ENCODE data around the gene SNF8.

The SNF8 gene

DNA sequence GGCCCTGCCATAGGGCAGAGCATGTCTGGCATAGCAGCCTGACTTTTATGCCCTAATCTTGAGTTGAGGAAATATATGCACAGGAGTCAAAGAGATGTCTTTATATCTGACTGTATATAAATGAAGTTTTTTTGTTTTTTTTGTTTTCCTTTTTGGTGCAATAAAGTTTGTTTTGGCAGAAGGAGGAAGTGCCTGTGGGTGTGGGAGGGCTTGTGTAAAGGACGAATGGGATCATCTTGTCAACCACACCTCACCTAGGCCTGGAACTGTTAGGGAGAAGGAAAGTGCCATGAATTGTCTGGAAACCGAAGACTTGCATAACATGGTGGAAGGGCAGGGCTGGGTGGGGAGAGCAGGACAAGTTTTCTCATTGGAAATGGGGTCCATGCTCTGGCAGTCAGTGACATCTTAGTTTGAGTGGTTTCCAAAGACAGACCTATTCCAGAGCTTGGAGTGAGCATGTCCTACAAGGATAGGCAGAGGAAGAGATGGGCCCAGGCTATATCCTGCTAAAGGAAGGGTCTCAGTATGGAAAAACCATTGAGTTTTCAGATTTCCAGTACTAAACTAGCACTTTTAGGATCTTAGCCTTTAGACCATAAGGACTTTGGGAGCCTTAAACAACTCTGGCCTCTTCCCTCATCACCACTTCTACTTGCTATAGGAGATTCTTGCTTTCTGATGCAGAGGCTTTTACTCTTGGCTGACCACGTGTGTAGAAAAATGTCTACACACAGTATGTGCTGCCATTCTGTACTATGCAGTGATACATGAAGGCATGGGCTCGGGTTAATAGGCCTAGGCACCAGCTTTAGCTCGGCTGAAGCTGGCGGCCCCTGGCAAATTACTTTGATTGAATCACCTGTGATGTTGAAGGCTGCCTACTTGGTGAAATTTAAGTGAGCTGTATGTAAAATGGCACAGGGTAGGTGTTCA, 15.5 kb downstream of the SNF8 start:
- DNase-seq, result no peak

- DNase-seq, result no peak
Observed at GRCh38 chr17:48927978-48928745, 16.5 kb downstream of the SNF8 start.

DNA sequence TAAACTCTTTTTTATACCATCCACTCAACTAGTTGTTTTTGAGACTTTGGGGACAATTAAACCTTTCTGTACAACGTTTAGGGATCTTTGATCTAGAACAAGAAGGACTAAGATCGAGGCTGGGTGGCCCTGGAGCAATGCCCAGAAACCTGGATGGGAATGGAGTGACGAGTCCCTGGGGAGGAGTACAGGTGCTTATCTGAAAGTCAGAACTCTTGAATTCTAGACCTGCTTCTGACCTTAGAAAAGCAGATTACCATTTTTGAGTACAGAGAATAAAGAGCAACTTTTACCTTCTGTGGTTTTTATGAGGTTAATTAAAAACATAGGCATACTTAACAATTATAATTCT, 18.7 kb downstream of the SNF8 start:
- no peak for DNase-seq

GRCh38 chr17:48925251-48925990, 19.2 kb downstream of the SNF8 start:
- no peak for DNase-seq

DNA sequence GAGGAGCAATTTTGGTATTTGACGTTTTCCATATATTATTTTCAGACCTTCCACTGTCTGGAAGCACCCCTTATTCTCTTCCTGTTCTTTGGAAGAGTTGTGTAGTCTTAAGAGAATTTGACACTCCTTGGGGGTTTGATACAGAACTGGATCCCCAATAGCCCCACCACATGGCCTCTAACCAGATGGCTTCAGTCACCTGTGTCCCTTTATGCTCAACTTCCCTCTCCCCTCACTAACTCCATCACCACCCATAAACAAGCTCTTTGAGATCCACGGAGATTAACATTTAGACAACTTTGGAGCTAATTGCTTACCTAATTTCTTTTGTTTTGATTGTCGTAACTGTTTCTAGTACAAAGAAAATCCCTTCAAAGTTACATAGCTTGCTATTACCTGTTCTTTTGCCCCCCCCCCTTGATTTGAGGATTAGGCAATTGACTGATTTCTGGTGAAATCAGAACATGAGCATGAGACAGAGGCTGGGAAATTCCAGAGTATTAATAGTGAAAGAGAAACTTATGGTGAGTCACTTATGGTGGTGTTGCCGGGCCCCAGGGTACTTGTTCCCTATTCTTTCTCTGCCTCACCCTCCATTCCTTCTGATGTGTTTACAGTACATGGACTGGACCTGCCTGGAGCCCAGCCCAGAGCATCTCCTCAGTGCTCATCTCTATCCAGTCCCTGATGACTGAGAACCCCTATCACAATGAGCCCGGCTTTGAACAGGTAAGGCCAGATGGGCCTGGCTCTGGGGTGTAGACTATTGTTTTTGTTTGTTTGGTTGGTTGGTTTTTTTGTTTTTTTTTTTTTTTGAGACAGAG, 29.0 kb downstream of the SNF8 start:
- DNase-seq, result no peak

DNA sequence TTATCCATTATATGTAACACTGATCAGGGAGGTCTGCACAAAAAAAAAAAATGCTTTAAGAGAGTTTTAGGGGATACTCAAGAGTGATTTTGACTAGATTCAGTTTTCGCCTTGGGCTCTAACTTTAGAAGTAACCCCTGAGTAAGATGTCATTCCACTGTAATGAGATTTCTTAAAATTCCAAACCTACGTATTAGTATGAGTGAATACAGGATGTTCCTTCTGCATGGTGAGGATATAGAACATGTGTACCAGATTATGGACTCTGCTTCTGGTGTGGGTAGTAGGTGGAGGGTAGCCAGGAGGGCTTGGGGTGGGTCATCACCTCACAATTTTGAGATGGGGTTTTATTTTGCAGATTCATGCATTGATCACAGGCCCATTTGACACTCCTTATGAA, 32.2 kb downstream of the SNF8 start:
- DNase-seq, result no peak

DNA sequence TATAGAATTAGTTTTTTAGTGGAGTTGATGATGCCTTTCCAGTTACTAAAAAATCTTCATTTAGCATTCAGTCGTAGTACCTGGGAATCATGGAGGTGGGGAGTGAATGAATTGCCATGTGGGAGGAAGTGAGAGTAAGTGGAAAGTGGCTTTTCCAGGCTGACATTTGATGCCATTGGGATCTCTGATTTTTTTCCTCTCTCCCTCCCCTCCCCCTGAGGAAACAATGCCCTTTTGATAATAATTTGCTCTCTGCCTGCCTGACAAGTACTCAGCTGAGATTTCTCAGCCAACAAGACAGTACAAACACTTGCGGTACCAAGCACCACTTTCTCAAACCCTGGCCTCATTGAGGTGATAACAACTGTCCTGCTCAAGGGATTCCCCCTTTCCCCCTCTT, 34.3 kb downstream of the SNF8 start:
- DNase-seq, result no peak

- DNase-seq, result no peak
Observed at GRCh38 chr17:48909783-48910182, 34.9 kb downstream of the SNF8 start.

GRCh38 chr17:48908853-48909394, 35.7 kb downstream of the SNF8 start:
- peak; percentile 83 for DNase-seq

GRCh38 chr17:48908047-48908843, 36.4 kb downstream of the SNF8 start, which contains the start of gene UBE2Z:
TSS of gene UBE2Z (plus strand) at chr17:48908407. CDS start at chr17:48908504, 97 bp downstream.
- peak; percentile 73 for DNase-seq

DNA sequence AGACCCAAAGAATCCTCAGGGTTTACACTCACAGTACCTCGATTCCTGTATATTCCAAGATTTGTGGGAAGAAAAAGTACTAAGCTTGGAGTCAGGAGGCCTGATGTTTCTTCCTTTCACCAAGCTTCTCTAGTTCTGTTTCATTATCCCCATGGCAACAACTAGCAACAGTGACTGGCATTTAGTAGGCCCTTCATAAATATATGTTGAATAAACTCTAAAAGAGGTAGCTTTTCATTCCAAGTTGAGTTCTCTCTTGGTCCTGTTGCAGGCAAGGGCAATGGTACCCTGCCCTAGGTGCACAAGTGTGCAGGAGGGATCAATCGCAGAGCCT, 37.0 kb downstream of the SNF8 start:
- no peak for DNase-seq

- DNase-seq, result no peak
Observed at GRCh38 chr17:48905987-48906515, 38.6 kb downstream of the SNF8 start.

DNA sequence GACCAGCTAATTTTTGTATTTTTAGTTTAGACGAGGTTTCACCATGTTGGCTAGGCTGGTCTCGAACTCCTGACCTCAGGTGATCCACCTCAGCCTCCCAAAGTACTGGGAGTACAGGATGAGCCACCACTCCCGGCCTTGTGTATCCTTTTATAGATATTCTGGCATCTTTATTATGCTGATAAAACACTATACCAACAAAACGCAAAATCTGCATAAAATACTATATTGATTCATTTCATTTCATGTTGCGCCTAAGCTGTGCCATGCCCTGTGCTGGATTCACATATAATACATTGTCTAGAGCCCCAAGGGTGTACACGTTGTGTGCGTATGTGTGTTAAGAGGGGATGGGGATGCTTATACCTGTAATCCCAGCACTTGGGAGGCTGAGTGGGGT, 40.2 kb downstream of the SNF8 start:
- no peak for DNase-seq

GRCh38 chr17:48903401-48903800, 41.2 kb downstream of the SNF8 start:
- DNase-seq, result no peak

DNA sequence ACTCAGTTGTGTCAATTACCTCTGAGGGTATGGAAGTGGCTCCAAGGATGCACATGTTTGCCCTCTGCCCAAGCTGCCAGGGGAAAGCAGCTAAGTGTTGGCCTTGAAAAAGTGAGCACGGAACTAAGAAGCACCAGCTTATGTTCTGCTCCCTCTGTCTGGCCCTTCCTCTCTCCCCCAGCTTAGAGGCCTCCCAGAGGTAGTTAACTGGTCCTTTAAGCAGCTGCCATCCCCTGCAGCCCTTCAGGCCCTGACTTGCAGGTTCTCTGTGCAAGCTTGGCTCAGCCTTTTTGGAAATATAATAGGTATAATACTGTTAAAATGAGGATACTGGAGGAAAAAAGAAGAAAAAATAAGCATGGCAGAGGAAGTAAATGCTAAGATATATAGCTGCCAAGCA, 43.4 kb downstream of the SNF8 start:
- no peak for DNase-seq

DNA sequence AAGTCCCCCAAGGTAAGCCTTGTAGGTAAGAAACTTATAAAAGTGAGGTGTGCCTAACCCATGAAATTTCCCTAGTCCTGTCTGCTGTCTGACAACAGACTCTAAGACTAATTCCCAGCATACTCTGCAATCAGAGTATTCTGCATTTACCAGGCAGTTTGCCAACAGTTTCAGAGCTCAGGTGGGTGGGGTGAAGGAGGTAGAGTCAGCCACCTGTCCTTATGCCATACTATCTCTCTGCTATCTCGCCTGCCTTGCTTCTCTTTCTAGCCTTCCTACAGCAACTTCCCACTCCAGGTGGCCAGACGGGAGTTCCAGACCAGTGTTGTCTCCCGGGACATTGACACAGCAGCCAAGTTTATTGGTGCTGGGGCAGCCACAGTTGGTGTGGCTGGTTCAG, 49.8 kb downstream of the SNF8 start:
- DNase-seq, result no peak

- no peak for DNase-seq
Observed at GRCh38 chr17:48893646-48894508, 50.8 kb downstream of the SNF8 start.

DNA sequence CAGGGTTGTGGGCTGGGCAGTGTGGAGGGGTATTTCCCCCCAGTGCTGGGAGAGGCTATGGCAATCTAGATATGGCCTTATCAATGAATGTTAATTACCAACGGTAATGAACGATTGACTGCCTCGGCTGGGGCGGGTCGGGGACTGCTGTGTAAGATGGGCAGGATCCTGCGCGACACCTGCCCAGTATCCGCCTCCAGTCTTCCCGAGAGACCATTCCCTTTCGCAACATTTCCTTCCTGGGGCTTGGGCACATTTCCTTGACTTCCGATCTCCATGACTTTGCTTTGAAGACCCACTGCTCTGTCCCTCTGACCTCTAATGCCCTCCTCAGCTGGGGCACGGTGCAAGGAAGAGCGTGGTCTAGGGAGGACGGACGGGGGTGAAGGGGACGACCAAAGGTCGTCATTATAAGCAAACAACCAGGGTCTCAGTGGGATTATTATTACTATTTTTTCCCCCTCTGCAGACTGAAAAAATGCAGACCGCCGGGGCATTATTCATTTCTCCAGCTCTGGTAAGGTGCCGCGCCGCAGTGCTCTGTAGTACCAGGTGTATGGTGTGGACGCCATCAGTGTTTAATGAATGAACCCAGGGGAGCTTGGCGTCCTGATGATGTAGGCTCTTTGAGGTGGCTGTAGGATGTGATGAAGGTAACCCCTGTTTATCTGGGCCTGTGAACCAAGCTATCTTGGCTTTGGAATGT, 51.5 kb downstream of the SNF8 start:
- DNase-seq, result no peak

GRCh38 chr17:48890086-48890485, 54.6 kb downstream of the SNF8 start:
- no peak for DNase-seq

Data from effector CD8-positive, alpha-beta T cell (primary cell).